Fibroblast of villous mesenchyme (primary cell): ENCODE data around the gene ABCC9. TPM values are rescaled to one million over a fixed set of nuclear protein-coding genes. Genes with fewer than 3 reads are reported as not detected.

Experiments used
- DNase-seq: peaks from one replicate; pipeline ENCODE4 v3.0.0-alpha.2; 2010; ENCODE audit warnings: low read depth
- H3K4me3 ChIP-seq: 2 replicates; pipeline ENCODE4 v1.5.1; 2011; ENCODE audit warnings: low read depth, mild to moderate bottlenecking, low read length
- total RNA-seq: library from RNA; depleted of rRNA; stranded (reverse); fragments of >200 nt; gene quantifications from 2 replicates; pipeline ENCODE4 v1.2.3, GENCODE V29; 2012
- TF ChIP-seq, protein P1 (sequence below): IDR thresholded peaks from 2 replicates; pipeline ENCODE4 v1.5.1; 2012; ENCODE audit warnings: low read depth, mild to moderate bottlenecking, low read length; ENCODE audit not compliant: insufficient read depth

ABCC9 gene
- total RNA-seq, 1 donor, result 12.1 TPM

DNA sequence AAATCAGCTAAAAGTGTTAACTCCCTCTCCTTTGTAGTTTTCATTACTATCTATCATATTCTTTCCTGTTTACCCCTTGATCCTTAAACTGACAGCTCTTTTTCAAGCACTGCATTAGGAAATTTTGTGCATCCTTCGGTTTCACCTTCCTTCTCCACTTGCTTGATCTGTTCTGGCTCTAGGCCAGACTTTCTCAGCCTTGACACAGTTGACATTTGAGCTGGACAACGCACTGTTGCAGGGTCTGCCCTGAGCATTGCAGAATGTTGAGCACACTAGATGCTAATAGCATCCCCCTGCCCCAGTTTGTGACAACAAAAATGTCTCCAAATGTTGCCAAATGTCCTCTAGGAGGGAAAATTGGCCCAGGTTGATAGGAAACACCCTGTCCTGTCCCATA lies 91.3 kb downstream of the ABCC9 start:
- TF ChIP-seq, protein P1, sequence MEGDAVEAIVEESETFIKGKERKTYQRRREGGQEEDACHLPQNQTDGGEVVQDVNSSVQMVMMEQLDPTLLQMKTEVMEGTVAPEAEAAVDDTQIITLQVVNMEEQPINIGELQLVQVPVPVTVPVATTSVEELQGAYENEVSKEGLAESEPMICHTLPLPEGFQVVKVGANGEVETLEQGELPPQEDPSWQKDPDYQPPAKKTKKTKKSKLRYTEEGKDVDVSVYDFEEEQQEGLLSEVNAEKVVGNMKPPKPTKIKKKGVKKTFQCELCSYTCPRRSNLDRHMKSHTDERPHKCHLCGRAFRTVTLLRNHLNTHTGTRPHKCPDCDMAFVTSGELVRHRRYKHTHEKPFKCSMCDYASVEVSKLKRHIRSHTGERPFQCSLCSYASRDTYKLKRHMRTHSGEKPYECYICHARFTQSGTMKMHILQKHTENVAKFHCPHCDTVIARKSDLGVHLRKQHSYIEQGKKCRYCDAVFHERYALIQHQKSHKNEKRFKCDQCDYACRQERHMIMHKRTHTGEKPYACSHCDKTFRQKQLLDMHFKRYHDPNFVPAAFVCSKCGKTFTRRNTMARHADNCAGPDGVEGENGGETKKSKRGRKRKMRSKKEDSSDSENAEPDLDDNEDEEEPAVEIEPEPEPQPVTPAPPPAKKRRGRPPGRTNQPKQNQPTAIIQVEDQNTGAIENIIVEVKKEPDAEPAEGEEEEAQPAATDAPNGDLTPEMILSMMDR, result no peak
- no peak overlapping the region for H3K4me3 ChIP-seq
- DNase-seq, result no peak

DNA sequence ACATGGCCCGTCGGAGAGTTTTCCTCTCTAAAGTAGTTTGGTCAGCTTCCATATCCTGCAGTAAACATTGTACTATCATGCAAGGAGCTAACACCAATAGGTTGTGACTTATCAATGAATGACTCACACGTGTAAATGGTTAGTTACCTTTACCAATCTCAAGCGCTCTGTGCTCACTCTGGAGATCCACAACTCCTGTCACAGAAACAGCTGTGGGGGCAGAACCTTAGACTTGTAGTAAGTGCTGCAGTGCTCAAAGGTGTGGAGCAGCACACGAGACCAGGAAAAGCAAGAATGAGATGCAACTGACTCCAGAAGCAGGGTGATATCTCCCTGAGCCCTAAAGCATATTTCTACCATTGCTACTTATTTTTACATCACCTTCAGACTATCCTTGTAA lies 93.0 kb downstream of the ABCC9 start:
- TF ChIP-seq, protein P1, result no peak
- no peak for DNase-seq
- H3K4me3 ChIP-seq, result no peak overlapping the region

DNA sequence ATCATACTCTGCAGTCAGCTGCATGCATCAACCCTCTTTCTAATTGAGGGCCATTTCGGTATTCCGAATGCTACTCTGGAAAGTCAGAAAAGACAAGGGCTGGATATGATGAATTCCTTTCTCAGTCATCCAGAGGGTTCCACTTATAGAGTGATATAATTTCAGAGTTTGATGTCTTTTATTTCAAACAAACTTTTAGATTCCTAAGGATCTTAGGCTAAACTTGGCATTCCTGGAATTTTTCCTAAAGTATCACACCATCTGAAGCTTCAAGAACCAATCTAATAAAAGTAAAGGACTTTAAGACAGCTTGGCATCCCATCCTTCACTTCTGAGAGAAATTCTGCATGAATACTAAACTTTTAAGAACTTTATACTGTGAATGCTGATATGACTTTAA lies 97.4 kb downstream of the ABCC9 start:
- no peak for DNase-seq

DNA sequence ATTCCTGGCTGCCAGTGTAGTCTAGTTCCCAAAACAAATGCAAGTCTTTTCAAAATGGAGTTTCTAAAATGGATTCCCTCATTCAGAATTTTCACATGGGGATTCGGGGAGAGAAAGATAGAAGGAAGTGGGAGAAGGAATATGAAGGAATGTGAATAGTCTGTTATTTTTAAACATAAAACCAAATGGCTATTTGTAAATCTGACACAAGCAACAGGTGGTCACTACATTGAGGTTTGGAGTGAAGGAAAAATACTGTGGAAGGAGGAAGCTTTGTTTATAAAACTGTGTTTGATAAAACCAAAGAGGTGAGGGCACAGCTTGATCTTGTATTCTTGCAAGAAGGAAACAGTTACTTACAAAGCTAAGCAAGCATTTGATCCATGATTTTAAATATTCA lies 101.5 kb downstream of the ABCC9 start:
- TF ChIP-seq, protein P1, result no peak
- no peak for DNase-seq
- no peak overlapping the region for H3K4me3 ChIP-seq

More for the DNA sequence above, 97.4 kb downstream of the ABCC9 start:
- TF ChIP-seq, protein P1, result no peak
- no peak overlapping the region for H3K4me3 ChIP-seq

DNA sequence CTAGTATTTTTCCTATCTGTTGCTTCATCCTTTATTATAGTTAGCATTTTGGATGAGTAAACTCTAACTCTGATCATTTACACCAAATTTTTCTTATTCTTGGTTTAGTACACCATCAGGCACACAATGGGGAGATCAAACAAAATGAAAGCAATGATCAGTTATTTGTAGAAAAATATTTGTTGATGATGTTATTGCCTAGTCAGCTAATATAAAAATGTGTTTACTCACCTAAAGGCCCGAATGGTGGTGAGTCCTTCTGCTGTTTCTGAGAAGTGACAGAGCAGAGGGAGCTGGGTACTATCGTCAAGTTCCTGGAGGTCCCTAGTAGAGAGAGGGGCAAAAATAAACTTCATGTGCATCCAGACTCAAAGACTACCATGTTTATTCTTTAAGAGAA lies 103.4 kb downstream of the ABCC9 start:
- DNase-seq, result no peak
- TF ChIP-seq, protein P1, result no peak
- no peak overlapping the region for H3K4me3 ChIP-seq

DNA sequence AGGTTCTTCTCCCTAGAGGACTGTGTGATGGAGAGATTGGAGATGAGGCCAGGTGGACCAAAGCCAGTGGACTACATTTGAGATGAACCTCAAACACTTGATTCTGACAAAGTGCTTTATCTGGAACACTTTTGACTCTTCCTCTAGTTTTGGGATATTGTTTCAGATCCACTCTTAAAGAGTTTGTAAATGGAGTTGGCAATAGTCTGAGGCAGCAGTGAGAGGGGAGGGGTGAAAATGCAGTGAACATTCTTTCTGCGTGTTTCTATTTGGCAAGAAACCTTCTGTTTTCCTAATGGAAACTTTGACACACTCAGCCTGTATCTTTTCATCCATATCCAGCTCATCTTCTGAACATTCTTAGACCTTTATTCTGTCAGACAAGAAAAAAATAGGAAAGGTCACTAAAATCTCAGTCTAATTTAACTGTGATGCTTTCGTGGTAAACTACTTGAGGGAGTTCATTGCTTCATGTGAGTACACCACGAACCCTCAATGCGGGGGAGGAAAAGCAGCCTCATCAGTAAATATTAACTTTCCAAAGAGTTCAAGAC lies 109.4 kb downstream of the ABCC9 start:
- DNase-seq, result peak; percentile 83
- no peak overlapping the region for H3K4me3 ChIP-seq
- TF ChIP-seq, protein P1, result no peak

DNA sequence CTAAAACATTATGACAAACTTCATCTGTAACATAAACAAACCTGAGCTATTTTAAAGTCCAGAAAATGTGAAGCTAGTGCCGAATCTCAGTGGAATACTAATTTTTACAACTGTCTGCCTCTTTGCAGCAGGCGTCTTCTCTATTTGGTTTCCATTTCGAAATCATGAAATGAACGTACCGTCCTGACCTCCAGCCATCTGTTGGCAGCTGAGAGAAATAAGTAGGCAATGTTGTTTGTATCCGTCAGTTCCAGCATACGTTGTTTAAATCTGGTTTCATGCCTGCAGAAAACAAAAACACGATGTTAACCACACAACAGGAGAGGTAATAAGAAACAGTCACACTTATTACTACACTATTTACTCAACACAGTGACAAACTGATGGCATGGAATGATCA lies 112.4 kb downstream of the ABCC9 start:
- no peak overlapping the region for H3K4me3 ChIP-seq
- peak; percentile 89 for DNase-seq
- TF ChIP-seq, protein P1, result no peak
